OCI-LY3 (cell line): ENCODE data around the gene TCF12.

Experiments used
- EZH2phosphoT487 ChIP-seq: fragments of 200-600 bp; shearing (Covaris generic); IDR thresholded peaks from 2 replicates; pipeline ENCODE4 v1.6.1; 2018; ENCODE audit warnings: antibody characterized with exemption, mixed run types, low read depth
- TF ChIP-seq, protein P1 (sequence below): fragments of 200-600, 300-600 bp; sonication (generic); IDR thresholded peaks from 2 replicates; pipeline ENCODE4 v1.5.1; 2014; ENCODE audit warnings: antibody characterized with exemption, low read length, low read depth

DNA sequence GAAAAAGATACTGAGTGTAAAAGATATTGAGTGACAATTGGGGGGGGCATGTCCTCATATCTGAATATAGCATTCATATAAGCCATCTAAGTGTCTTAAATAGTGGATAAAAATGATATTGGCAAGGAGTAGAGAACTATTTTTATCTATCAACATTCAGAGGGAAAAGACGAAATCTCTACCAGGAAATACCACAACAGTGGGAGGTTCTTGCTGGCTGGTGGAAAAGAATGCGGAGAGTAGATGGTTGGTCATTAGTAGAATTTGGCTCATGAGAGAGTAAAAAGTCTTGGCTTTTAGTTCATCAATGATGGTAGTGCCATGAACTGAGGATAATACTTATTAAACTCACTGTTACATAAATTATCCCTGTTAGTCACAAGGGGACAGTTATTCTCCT is 4.8 kb upstream of the TCF12 start:
- no peak for TF ChIP-seq EZH2phosphoT487
- TF ChIP-seq, protein P1, sequence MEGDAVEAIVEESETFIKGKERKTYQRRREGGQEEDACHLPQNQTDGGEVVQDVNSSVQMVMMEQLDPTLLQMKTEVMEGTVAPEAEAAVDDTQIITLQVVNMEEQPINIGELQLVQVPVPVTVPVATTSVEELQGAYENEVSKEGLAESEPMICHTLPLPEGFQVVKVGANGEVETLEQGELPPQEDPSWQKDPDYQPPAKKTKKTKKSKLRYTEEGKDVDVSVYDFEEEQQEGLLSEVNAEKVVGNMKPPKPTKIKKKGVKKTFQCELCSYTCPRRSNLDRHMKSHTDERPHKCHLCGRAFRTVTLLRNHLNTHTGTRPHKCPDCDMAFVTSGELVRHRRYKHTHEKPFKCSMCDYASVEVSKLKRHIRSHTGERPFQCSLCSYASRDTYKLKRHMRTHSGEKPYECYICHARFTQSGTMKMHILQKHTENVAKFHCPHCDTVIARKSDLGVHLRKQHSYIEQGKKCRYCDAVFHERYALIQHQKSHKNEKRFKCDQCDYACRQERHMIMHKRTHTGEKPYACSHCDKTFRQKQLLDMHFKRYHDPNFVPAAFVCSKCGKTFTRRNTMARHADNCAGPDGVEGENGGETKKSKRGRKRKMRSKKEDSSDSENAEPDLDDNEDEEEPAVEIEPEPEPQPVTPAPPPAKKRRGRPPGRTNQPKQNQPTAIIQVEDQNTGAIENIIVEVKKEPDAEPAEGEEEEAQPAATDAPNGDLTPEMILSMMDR: no peak
